TTC549 (cell line): ENCODE measurements around the gene GATM.
"Not testable (repeated sequence)": the region's sequence is repeated elsewhere in the genome, so short reads cannot be mapped to it uniquely, and the experiment has no call there.

Experiments used
- FAIRE-seq: peaks from 2 replicates; lab custom pipeline; 2012; peaks lifted over from hg19 to GRCh38; lab: Jason Lieb, UNC

Gene GATM

GRCh38 chr15:45349623-45350022, 28.7 kb downstream of the GATM start:
- FAIRE-seq = no peak

DNA sequence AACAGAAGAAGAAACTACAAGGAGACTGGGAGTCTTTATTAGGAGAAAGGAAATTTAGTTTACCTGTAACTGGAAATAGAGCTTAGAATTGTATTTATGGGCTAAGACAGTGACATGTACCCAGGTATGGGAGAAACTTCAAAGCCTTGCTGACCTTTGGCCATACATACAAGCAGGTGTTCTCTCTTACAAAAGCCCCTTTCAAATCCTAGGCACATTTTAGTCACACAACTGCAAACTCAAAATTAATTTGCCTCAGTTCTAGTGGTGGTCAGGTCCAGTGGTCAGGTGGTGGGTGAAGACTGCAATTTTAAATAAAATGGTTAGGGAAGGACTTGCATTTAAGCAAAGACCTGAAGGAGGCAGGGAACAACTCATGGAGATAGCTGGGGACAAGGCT, 30.4 kb downstream of the GATM start:
- FAIRE-seq = no peak

DNA sequence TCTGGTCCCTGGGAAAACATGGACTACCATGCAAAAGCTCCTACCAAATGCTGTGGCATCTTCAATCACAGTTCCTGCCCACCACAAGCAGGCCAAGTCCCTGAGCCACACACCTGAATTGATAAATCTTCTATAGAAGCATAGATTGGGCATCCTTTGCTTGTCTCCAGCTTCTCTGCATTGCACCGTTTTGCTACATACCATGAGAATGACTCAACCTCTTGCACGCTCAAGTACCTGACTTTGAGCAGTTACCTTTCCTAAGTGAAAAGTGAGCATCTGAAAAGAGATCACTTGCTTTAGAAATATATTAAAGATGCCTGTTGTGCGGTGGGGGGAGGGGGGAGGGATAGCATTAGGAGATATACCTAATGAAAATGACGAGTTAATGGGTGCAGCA, 31.3 kb downstream of the GATM start:
- no peak for FAIRE-seq

DNA sequence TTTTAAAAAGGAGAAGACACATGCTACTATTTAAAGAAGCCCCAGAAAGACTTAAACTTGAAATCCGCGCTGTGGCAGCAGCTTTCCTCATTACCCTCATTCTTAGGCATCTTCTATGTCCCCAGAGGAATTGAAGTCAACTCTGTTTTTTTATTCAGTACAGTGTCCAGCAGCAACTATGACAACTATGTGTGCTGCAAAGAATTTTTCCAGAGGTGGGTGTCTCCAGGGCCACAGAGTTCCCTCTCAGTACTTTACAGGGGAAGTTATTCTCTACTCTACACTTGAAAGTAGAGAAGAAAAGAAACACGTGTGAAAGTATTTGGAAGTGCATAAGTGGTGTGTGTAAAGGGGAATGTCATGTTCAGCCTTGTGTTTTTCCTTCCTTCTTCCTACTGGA, 32.0 kb downstream of the GATM start:
- FAIRE-seq = no peak

DNA sequence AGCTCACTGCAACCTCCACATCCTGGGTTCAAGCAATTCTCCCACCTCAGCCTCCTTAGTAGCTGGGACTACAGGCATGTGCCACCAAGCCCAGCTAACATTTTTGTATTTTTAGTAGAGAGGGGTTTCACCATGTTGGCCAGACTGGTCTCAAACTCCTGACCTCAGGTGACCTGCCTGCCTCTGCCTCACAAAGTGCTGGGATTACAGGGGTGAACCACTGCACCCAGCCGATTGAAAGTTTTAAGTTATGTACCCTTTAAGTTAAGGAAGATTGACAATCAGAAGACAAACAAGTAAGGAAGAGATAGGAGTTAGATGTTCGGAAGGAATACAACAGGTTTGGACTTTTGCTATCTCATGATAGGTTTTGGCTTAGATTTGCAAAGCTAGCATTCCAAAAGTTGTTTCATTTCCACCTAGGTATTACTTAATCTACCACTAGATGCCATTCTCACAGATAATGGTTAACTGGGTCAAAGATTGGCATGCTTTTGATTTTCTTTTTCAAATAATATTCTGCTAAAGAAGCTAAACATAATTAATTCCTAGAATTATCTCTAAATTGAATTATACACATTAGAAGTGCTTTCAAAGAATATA, 35.0 kb downstream of the GATM start:
- FAIRE-seq = no peak

- no peak for FAIRE-seq
Observed at GRCh38 chr15:45341790-45342189, 36.6 kb downstream of the GATM start.

DNA sequence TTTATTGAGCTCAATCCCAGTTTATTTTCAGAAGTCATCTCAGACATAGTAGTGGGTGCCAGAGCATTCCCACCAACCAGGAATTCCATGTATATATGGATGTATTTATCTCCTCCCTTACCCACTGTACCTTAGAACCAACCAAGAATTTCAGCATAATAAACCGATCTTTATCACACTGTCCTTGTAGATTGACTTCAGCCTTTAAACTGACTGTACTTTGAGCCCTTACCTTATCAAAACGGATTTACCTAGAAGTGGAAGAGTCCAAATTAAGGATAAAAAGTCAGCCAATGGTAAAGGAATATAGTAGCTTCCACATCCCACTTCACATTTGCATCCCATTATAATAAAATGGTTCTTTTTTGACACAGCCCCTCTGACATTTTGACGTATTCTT, 37.9 kb downstream of the GATM start:
- no peak for FAIRE-seq

DNA sequence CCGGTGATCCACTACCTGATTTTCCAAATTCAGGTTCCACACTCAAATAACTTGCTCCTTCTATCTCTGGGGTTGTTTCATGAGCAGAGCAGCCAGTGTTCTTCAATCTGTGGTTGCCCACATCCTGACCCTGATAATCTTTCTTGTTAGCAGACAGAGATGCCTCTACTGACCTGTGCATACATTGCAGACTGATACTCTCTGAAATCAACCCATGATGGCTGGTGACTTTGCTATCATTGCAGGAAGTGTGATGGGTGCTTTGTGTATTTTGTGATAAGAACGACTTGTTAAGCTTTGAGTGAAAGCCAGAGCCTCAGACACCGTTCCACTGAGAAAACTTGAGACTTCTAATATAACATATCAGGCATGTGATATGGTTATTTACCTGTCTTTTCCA, 39.9 kb downstream of the GATM start:
- no peak for FAIRE-seq

DNA sequence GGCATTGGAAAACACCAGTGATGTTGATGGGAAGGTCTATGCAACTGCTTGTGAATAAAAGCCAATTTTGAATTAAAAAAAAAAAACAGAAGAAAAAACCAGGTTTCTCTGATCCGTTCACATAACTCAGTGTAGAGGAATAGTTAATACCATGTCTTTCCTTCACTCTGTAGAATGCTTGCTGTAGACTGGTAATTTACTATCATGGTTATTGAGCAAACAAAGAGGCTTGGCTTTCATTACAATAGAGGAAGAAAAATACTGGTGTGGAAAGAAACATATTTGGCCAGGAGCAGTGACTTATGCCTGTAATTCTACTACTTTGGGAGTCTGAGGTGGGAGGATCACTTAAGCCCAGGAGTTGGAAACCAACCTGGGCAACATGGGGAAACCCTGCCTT, 41.1 kb downstream of the GATM start:
- no peak for FAIRE-seq

DNA sequence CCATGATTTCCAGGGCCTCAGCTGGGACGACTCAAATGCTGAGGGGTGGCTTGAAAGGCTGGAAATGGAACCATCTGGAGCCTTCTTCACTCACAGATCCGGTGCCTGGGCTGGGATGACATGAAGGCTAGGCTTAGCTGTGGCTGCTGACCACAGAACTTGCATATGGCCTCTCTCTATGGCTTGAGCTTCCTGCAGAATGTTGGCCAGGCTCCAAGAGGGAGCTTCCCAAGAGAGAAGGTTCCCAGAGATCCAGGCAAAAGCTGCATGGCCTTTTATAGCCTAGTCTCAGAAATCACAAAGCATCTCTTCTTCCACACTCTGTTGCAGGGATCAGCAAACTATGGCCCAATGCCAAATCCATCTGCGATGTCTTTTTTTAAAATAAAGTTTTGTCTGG, 44.8 kb downstream of the GATM start:
- no peak for FAIRE-seq

- FAIRE-seq = no peak
Observed at GRCh38 chr15:45332694-45333093, 45.6 kb downstream of the GATM start.

GRCh38 chr15:45331972-45332371, 46.4 kb downstream of the GATM start:
- no peak for FAIRE-seq

DNA sequence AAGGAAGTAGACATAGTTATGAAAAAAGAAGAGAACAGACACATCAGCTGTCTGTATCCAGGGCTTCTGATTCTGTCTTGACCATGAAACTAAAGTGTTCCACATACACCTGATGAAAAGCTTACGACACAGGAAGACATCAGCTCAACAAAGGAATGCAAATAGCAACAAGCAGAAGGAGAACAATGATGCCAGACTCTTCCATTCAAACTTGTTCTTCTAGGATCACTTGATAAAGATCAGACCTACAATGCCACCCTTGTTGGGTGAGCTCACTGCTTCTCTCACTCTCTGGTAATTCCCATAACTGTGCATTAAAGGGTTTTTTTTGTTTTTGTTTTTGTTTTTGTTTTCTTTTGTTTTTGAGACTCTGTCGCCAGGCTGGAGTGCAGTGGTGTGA, 49.7 kb downstream of the GATM start:
- no peak for FAIRE-seq

DNA sequence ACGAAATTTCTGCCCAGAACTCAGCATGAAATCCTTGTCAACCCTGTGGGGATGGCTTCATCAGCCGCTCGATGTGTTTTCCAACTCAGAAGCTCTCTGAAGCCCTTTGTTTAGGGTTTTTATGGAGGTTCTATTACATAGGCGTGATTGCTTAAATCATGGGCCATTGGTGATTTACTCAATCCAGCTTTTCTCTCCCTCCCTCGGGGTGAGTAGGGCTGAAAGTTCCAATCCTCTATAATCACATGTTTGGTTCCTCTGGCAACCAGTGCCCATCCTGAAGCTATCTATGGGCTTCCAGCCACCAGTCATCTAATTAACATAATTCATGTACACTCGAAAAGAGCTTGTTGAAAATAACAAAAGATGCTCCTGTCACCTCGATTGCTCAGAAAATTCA, 51.6 kb downstream of the GATM start:
- FAIRE-seq = no peak

- no peak for FAIRE-seq
Observed at GRCh38 chr15:45326280-45326679, 52.1 kb downstream of the GATM start.

DNA sequence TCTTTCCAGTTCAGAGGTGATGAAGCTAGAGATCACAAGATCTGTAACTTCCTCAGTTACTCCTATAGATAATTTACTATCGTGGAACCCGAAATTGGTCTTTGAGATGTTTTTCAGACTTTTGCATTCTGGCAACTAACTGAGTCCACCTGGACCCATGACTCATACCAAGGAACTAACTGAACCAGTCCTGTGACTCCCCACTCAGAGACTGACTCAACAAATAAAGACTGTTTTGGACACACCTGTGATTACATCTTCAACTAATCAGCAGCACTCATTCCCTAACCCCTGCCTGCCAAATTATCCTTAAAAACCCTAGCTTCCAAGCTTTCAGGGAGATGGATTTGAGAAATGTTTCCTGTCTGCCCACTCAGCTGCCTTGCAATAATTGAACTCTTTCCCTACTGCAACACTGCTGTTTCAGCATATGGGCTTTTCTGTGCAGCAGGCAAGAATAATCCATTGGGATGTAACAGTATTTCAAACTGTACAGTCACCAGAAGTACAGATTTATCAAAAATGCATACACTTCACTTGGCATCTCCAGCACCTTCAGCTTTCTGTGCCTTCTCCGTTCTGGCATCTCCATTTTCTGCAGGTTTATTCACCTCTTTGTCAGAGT, 57.7 kb downstream of the GATM start:
- FAIRE-seq = no peak

GRCh38 chr15:45319472-45320214, 58.7 kb downstream of the GATM start:
- no peak for FAIRE-seq

DNA sequence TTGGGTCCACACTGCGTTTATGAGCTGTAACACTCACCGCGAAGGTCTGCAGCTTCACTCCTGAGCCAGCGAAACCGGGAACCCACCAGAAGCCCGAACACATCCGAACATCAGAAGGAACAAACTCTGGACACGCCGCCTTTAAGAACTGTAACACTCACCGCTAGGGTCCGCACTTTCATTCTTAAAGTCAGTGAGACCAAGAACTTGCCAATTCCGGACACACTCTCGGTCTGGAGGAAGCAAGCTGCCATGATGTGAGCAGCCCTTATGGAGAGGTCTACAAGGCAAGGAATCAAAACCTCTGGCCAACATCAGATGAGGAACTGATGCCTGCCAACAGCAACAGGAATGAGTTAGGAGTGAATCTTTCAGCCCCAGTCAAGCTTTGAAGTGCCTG, 63.4 kb downstream of the GATM start:
- no peak for FAIRE-seq

DNA sequence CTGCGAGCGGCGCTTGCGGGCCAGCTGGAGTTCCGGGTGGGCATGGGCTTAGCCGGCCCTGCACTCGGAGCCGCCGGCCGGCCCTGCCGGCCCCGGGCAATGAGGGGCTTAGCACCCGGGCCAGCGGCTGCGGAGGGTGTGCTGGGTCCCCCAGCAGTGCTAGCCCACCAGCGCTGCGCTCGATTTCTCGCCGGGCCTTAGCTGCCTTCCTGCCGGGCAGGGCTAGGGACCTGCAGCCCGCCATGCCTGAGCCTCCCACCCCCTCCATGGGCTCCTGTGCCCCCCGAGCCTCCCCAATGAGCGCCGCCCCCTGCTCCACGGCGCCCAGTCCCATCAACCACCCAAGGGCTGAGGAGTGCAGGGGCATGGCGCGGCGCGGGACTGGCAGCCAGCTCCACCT, 64.2 kb downstream of the GATM start:
- not testable (repeated sequence) for FAIRE-seq
